Tibial artery (tissue), 4 donors: Measurements from ENCODE around the gene MORC2.
A peak's percentile ranks its signal among the peaks of the same experiment; 100 is the strongest.

Experiments used
- DNase-seq, 2 donors: peaks; one replicate each; pipeline ENCODE4 v3.0.0-alpha.2; 2019
- H3K27ac ChIP-seq, 2 donors: fragments of 200-600 bp; sonication (generic) in 1 of 2; 1 replicate in 1 of 2; 2 replicates in 1 of 2; pipeline ENCODE4 v1.5.1; 2018 to 2019; ENCODE audit warnings: mild to moderate bottlenecking in 1 of 2
- H3K27me3 ChIP-seq, 2 donors: fragments of 200-600 bp; sonication (generic) in 1 of 2; one replicate each; pipeline versions ENCODE4 v1.5.1 to v1.6.0; 2016 to 2019
- H3K36me3 ChIP-seq, 3 donors: fragments of 200-600 bp; sonication (generic) in 2 of 3; one replicate each; pipeline ENCODE4 v1.5.1; 2016 to 2019; ENCODE audit warnings: mild to moderate bottlenecking in 2 of 3
- H3K4me1 ChIP-seq, 4 donors: fragments of 200-600 bp; sonication (generic) in 2 of 4; 1 replicate in 3 of 4; 2 replicates in 1 of 4; pipeline ENCODE4 v1.5.1; 2016 to 2019
- H3K4me3 ChIP-seq, 2 donors: fragments of 200-600 bp; sonication (generic) in 1 of 2; 1 replicate in 1 of 2; 2 replicates in 1 of 2; pipeline ENCODE4 v1.5.1; 2018 to 2019; ENCODE audit warnings: mild to moderate bottlenecking in 2 of 2
- H3K9me3 ChIP-seq, 3 donors: fragments of 200-600 bp; sonication (generic) in 1 of 3; one replicate each; pipeline ENCODE4 v1.5.1; 2016 to 2019
- intact Hi-C: fragments of 100-400 bp; cut with DNase I; formaldehyde crosslinking; loops from one replicate; pipeline ENCODE4 v1.15.0; 2023; ENCODE audit warnings: low total_unique reads
- TF ChIP-seq, protein P1 (sequence below), 2 experiments: fragments of 200-600 bp in 1 of 2; fragments of 450-650 bp in 1 of 2; IDR thresholded peaks; one replicate each; pipeline ENCODE4 v1.5.1; 2017 to 2019; ENCODE audit warnings: antibody characterized with exemption in 2 of 2, mild to moderate bottlenecking in 1 of 2, moderate library complexity in 1 of 2

The MORC2 gene

DNA sequence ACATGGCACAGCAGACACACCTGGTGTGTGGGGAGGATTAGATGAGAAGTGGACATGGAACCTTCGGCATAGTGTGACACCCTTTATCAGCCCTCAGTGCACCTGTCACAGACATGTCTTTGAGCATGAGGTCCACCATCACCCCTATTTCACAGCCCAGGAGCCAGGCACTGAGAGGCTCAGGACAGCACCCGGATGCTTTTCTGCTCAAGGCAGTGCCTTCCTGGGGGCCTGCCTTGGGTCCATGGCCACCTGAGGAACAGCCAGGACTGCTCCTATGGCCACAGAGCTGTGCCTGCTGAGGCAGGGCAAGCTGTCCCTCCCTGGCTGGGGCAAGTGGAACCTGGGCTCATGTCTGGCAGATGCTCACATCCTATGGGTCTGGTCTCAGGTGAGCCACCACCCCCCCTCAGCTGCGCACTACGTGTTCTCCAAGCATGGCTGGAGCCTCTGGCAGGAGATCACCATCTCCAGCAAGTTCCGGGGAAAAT, 75.8 kb downstream of the MORC2 start:
- peak in 1 of 2 donors; percentile 39 for DNase-seq

DNA sequence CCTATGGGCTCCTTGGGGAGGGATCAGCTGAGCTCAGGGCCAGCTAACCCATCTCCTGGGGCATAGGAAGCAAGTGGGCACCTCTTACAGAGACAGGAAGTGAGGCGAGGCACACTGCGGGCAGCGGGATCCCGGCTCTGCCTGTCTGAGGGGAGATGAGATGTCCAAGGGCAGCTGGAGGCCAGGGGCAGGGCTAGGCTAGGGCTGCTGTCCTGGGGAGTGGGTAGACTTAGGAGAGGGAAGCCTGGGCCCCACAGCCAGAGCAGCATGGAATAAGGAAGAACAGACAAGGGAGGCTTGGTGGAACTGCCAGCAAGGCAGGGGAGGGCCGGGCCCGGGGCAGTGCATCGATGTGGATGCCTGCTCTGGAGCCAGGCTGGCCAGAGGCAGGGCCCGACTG, 76.3 kb downstream of the MORC2 start:
- Histone ChIP-seq H3K27me3 (no peaks in the 10 kb centered on the region), H3K27ac (no peak overlapping the region), H3K36me3 (peaks cover 0 to 50% (median 9%) of the 10 kb centered on the region in 3 donors), H3K9me3 (no peaks in the 10 kb centered on the region), H3K4me3 (no peak overlapping the region), H3K4me1 (no peaks in the 10 kb centered on the region)
- DNase-seq, result peak in 1 of 2 donors; percentile 52
- TF ChIP-seq, protein P1, sequence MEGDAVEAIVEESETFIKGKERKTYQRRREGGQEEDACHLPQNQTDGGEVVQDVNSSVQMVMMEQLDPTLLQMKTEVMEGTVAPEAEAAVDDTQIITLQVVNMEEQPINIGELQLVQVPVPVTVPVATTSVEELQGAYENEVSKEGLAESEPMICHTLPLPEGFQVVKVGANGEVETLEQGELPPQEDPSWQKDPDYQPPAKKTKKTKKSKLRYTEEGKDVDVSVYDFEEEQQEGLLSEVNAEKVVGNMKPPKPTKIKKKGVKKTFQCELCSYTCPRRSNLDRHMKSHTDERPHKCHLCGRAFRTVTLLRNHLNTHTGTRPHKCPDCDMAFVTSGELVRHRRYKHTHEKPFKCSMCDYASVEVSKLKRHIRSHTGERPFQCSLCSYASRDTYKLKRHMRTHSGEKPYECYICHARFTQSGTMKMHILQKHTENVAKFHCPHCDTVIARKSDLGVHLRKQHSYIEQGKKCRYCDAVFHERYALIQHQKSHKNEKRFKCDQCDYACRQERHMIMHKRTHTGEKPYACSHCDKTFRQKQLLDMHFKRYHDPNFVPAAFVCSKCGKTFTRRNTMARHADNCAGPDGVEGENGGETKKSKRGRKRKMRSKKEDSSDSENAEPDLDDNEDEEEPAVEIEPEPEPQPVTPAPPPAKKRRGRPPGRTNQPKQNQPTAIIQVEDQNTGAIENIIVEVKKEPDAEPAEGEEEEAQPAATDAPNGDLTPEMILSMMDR (IDR thresholded peaks at IDR 0.05), result no peak
- intact Hi-C loops, result no loop called here

More for the DNA sequence above, 75.8 kb downstream of the MORC2 start:
- Histone ChIP-seq H3K9me3 (no peaks in the 10 kb centered on the region), H3K36me3 (peaks cover 0 to 47% (median 9%) of the 10 kb centered on the region in 3 donors), H3K27me3 (no peaks in the 10 kb centered on the region), H3K4me3 (no peak overlapping the region), H3K4me1 (no peaks in the 10 kb centered on the region), H3K27ac (no peak overlapping the region)
- TF ChIP-seq, protein P1 (IDR thresholded peaks at IDR 0.05), result no peak
- intact Hi-C loops, result no loop called here

DNA sequence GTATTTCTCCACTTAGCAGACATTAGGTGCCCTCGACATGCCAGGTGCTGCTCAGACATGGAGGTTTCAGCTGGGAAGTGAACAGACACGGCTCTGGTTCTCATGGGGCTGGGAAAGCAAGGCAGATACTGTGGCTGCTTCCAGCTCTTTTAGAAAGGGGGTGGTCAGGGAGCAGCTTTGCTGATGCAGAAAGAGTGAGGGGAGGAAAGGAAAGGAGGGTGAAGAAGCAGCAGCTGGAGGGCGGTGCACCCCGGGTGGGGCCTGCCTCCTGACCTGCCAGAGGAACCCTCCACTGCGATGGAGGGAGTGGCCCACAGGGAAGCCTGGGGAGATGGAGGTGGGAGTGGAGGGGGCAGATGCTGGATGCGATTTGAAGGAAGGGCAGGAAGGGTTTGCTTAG, 76.8 kb downstream of the MORC2 start:
- TF ChIP-seq, protein P1 (IDR thresholded peaks at IDR 0.05), result no peak

DNA sequence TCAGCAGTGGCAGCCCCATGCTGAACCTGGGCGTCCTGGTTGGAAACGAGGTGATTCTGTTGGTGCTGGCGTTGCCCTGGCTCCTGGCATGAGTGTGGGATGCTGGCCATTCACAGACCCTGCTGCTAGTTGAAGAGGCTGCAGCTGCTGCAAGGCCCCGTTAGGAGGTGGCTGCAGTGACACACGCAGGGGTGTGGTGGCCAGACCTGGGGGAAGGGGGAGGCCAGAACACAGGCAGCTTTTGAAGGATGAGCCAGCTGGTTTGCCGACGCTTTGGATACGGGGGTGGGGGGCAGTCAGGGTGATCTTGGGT, 77.2 kb downstream of the MORC2 start:
- H3K36me3 ChIP-seq, result peaks cover 0 to 52% (median 9%) of the 10 kb centered on the region in 3 donors
- H3K9me3 ChIP-seq, result no peaks in the 10 kb centered on the region
- H3K4me1 ChIP-seq, result no peaks in the 10 kb centered on the region
- no peaks in the 10 kb centered on the region for H3K27me3 ChIP-seq
- H3K4me3 ChIP-seq, result no peak overlapping the region
- peak in 1 of 2 donors; percentile 52 for DNase-seq
- TF ChIP-seq, protein P1 (IDR thresholded peaks at IDR 0.05), result no peak
- intact Hi-C loops, result no loop called here
- no peak overlapping the region for H3K27ac ChIP-seq

More for the DNA sequence above, 76.8 kb downstream of the MORC2 start:
- no peaks in the 10 kb centered on the region for H3K4me1 ChIP-seq
- DNase-seq, result peak; percentile 12 to 50
- no peak overlapping the region for H3K27ac ChIP-seq
- no peaks in the 10 kb centered on the region for H3K9me3 ChIP-seq
- H3K27me3 ChIP-seq, result no peaks in the 10 kb centered on the region
- peaks cover 0 to 52% (median 9%) of the 10 kb centered on the region in 3 donors for H3K36me3 ChIP-seq
- intact Hi-C loops, result no loop called here
- H3K4me3 ChIP-seq, result no peak overlapping the region

DNA sequence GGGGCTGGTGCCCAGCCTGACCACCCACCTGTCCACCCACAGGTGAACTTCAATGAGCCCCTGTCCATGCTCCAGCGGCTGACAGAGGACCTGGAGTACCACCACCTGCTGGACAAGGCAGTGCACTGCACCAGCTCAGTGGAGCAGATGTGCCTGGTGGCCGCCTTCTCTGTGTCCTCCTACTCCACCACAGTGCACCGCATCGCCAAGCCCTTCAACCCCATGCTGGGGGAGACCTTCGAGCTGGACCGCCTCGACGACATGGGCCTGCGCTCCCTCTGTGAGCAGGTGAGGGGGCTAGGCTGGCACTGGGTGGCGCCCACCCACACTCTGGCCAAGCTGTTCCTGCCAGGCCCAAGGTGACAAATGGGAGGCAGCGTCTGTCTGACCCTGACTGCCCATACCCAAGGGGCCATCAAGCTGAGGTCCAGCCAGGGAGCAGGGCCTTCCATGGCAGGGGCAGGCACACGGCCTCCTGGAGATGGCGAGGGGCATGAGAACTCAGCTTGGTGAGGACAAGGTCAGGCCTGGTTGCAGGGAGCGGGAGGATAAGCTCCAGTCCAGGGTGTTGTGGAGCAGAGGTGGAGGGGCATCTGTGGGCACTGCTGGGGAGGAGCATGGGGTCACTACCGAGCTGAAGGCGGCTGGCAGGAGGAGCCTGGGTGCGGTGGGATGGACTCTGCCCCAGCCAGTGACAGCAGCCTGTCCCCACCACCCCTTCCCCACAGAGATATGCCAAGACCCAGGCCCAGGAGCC, 77.7 kb downstream of the MORC2 start:
- TF ChIP-seq, protein P1 (IDR thresholded peaks at IDR 0.05), result peak; percentile 37 to 56
- Histone ChIP-seq H3K9me3 (no peaks in the 10 kb centered on the region), H3K4me3 (no peak overlapping the region), H3K27ac (no peak overlapping the region), H3K36me3 (peaks cover 0 to 52% (median 9%) of the 10 kb centered on the region in 3 donors), H3K4me1 (no peaks in the 10 kb centered on the region), H3K27me3 (no peaks in the 10 kb centered on the region)
- peak; percentile 20 to 66 for DNase-seq
- intact Hi-C loops, result no loop called here
